Heart left ventricle (tissue), 13 donors: ENCODE measurements around the gene MYO1A.

Source experiments
- POLR2A ChIP-seq, 2 donors: fragments of 450-650 bp; IDR thresholded peaks; one replicate each; pipeline ENCODE4 v1.6.1; 2017; ENCODE audit warnings: antibody characterized with exemption in 2 of 2, mild to moderate bottlenecking in 2 of 2, moderate library complexity in 2 of 2
- TF ChIP-seq, protein P1 (sequence below), 12 donors: fragments of 200-600 bp; sonication (generic) in 4 of 12; IDR thresholded peaks; one replicate each; pipeline versions ENCODE4 v1.5.0 to v1.8.0; 2018 to 2022; ENCODE audit warnings: antibody characterized with exemption in 12 of 12, mild to moderate bottlenecking in 5 of 12
- donor health status: ischemic (EF 13 %, LVEDD 7.1; RV severe dilation, severe dysfunction).
- donor health status: DM: no; HTN: yes; CAD: no.
- donor health status: DM: no; HTN: no; CAD: no.
- donor health status: ischemic (EF 25% LVEDD 6.9; RV normal size, moderate dysfunction).
- donor health status: ischemic (EF 25% LVEDD 5.7; RV mildly dilated, moderate dysfunction).
- donor health status: ischemic (EF 35%, LVEDD 5.7; RV mildly dilated, moderate dysfunction).
- donor health status: nonischemic (EF 11% LVEDD 7.7; RV severe dilation, severe dysfunction).
- donor health status: DM: yes; HTN: yes; CAD: no.
- donor health status: PGD.
- donor health status: ischemic (EF 29% LVEDD 5.4; RV normal size, mild dysfunction).
- donor health status: nonischemic (EF 23%, LVEDD 6.1; RV moderate dilation, normal function).

DNA sequence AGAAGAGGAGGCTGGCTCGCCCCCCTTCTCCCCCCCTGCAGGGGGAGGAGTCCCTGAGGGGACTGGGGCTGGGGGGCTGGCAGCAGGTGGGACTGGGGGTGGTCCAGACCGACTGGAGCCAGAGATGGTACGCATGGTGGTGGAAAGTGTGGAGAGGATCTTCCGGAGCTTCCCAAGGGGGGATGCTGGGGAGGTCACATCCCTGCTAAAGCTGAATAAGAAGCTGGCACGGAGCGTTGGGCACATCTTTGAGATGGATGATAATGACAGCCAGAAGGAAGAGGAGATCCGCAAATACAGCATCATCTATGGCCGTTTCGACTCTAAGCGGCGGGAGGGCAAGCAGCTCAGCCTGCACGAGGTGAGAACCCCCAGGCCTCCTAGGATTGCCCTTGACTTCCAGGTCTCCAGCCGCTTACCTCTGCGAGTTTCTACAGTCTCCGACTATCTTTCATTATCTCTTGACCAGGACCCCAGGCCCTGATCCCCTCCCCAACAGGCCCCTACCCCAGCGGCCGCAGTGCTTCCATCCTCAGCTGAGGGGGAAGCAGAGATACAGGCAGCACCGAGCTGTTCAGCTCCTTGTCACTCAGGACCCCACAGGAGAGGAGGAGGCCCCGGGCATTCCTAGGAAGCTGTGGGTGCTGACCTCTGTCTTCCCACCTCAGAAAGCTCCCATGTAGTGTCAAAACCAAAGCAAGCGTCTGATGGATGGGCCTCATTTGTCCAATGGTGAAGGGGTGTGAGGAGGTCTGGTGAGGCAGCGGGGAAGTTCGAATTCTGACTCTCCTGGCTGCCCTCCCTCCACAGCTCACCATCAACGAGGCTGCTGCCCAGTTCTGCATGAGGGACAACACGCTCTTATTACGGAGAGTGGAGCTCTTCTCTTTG lies 42.0 kb upstream of the MYO1A start:
- TF ChIP-seq, protein P1, sequence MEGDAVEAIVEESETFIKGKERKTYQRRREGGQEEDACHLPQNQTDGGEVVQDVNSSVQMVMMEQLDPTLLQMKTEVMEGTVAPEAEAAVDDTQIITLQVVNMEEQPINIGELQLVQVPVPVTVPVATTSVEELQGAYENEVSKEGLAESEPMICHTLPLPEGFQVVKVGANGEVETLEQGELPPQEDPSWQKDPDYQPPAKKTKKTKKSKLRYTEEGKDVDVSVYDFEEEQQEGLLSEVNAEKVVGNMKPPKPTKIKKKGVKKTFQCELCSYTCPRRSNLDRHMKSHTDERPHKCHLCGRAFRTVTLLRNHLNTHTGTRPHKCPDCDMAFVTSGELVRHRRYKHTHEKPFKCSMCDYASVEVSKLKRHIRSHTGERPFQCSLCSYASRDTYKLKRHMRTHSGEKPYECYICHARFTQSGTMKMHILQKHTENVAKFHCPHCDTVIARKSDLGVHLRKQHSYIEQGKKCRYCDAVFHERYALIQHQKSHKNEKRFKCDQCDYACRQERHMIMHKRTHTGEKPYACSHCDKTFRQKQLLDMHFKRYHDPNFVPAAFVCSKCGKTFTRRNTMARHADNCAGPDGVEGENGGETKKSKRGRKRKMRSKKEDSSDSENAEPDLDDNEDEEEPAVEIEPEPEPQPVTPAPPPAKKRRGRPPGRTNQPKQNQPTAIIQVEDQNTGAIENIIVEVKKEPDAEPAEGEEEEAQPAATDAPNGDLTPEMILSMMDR (IDR thresholded peaks at IDR 0.05), result no peak
- TF ChIP-seq POLR2A (IDR thresholded peaks at IDR 0.05), result no peak
